ENCODE data around the gene TMEM61.
"Not testable (repeated sequence)": the region's sequence is repeated elsewhere in the genome, so short reads cannot be mapped to it uniquely, and the experiment has no call there.

The TMEM61 gene

DNA sequence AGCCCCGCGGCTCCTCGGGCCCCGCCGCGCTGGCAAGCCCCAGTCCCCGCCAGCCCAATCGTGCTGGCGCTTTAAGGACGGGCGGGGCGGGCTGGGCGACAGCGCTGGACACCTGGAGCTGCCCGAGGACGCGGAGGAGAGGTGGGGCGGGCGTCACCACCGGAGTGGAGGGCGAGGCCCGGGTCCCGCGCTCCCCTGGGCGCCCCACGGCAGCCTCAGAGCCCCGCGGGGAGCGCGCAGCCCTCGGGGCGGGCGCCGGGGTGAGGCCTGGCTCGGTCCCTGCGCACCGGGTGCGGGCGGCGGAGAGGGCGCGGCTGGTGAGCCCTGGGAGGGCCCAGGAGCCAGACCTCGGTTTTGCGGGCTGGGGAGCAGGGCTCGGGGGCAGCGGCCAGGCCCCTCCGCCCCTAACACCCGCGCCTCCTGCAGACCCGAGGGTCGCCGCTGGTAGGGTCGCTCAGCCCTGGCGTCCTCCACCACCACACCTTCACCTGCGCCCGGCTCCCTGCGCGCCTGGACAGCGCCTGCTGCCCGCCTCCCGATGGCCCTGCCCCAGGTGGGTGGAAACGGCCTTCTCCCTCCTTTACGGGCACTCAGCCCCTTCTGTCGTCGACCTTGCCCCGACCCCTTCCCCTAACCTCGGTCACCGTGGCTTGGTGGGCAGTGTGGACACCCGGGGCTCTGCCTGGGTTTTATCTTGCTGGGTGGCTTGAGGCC is at the start of gene TMEM61:
Gene TMEM61, plus strand, starts transcription at position 101 of the 714 bp plus-strand sequence. Its CDS starts 438 bp downstream, at position 539.
- Mint-ChIP-seq H3K27ac (no peak within 1 kb of the TSS), H3K4me3 (no peak within 1 kb of the TSS), H3K27me3 (peaks cover 62% of the 10 kb centered on the region), H3K9me3 (no peaks in the 10 kb centered on the region), H3K36me3 (ENCODE audit: low read depth) (no peaks in the 10 kb centered on the region), H3K4me1 (ENCODE audit: low read depth) (no peaks in the 10 kb centered on the region)
- intact Hi-C loops (cut with micrococcal nuclease) = no loop called here

DNA sequence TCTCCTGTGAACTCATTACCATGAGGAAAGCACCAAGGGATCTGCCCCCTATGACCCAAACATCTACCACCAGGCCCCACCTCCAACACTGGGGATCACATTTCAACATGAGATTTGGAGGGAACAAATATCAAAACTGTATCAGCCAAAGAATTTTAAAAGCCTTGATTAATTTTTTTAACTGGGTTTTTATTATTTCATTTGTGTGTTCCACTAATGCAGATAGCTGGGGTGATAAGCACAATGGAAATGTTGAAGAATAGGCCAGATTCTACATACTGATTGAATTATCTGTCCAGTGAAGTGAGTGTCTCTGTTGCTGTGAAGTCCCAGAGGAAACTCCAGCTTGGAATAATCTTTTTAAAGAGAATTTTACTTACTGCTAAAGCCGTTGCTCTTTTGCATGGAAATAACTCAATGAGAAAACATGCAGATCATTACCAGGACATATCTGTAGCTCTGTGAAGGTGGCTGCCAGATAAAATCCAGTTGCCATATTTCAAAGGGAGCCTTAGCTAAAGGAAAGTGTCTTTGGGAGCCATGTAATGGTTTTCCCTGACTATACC is 49.1 kb upstream of the TMEM61 start:
- Mint-ChIP-seq H3K36me3 (ENCODE audit: low read depth) (no peaks in the 10 kb centered on the region), H3K9me3 (no peaks in the 10 kb centered on the region), H3K4me3 (no peak overlapping the region), H3K4me1 (ENCODE audit: low read depth) (no peaks in the 10 kb centered on the region), H3K27me3 (peaks cover 10% of the 10 kb centered on the region), H3K27ac (no peak overlapping the region)
- intact Hi-C loops (cut with micrococcal nuclease) = no loop called here

DNA sequence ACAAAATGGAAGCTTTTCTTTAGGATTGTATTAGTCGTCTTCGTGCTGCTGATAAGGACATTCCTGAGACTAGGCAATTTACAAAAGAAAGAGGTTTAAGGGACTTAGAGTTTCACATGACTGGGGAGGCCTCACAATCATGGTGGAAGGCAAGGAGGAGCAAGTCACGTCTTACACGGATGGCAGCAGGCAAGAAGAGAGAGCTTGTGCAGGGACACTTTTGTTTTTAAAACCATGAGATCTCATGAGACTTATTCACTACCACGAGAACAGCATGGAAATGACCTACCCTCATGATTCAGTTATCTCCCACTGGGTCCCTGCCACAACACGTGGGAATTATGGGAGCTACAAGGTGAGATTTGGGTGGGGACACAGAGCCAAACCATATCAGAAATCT is 46.3 kb upstream of the TMEM61 start:
- intact Hi-C loops (cut with micrococcal nuclease); H3K4me1 Mint-ChIP-seq (ENCODE audit: low read depth); H3K36me3 Mint-ChIP-seq (ENCODE audit: low read depth); H3K4me3 Mint-ChIP-seq; H3K9me3 Mint-ChIP-seq; H3K27ac Mint-ChIP-seq: not testable (repeated sequence)
- H3K27me3 Mint-ChIP-seq = peaks cover 18% of the 10 kb centered on the region

DNA sequence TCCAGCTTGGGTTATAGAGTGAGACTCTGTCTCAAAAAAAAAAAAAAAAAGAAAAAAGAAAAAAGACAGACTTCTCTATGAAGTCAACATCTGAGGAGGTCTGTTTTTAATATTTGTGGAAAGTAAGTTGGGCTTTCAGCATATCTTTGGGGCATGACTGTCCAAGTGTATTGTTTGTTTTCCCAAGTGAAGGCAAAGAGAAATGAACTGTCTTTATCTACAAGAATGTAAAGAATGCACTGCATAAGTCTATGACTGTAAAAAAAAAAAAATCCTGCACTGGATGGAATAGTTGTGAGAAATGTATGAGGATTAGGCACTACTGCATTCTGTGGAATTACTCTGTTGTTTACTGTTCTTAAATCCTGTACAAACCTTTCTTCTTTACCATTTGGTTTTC is 45.6 kb upstream of the TMEM61 start:
- no peaks in the 10 kb centered on the region for H3K4me1 Mint-ChIP-seq (ENCODE audit: low read depth)
- peaks cover 18% of the 10 kb centered on the region for H3K27me3 Mint-ChIP-seq
- no peaks in the 10 kb centered on the region for H3K9me3 Mint-ChIP-seq
- H3K4me3 Mint-ChIP-seq = no peak overlapping the region
- no peaks in the 10 kb centered on the region for H3K36me3 Mint-ChIP-seq (ENCODE audit: low read depth)
- H3K27ac Mint-ChIP-seq = no peak overlapping the region
- intact Hi-C loops (cut with micrococcal nuclease) = no loop called here

DNA sequence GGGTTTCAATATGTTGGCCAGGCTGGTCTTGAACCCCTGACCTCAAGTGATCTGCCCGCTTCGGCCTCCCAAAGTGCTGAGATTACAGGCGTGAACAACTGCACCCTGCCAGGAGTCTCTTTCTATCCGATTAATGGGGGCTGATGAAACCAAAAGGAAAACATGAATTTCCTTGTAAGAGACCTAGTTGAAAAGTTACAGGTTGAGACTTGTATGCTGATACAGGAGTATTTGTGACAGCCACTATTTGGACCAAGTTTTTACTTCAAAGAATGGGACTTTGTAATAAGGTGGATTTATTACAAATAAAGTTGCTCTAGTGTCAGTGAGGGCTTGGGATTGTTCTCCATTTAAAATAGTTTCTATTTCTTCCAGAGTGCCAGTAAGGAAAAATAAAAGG is 43.6 kb upstream of the TMEM61 start:
- H3K9me3 Mint-ChIP-seq = no peaks in the 10 kb centered on the region
- H3K36me3 Mint-ChIP-seq (ENCODE audit: low read depth) = no peaks in the 10 kb centered on the region
- no peaks in the 10 kb centered on the region for H3K4me1 Mint-ChIP-seq (ENCODE audit: low read depth)
- intact Hi-C loops (cut with micrococcal nuclease) = no loop called here
- no peak overlapping the region for H3K27ac Mint-ChIP-seq
- H3K4me3 Mint-ChIP-seq = no peak overlapping the region
- peaks cover 22% of the 10 kb centered on the region for H3K27me3 Mint-ChIP-seq

DNA sequence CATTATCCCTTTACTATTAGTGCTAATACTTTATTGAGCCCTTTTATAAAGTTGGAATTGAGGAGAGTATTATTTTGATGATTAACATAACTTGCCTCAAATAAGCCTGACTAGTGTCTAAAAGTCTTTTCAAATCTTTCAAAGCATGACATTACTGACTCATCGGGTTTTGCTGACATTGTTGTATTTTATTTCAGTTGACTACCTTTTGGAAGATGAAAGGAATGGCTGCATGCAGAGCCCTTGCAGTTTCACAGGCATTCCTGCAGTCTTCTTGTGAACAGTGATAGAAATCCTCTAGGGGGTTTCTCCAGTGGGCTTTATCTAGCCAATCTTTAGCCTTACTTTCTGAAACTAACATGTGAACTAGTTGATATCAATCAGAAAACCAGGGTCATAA is 43.0 kb upstream of the TMEM61 start:
- H3K9me3 Mint-ChIP-seq = no peaks in the 10 kb centered on the region
- H3K4me1 Mint-ChIP-seq (ENCODE audit: low read depth) = no peaks in the 10 kb centered on the region
- intact Hi-C loops (cut with micrococcal nuclease) = no loop called here
- H3K36me3 Mint-ChIP-seq (ENCODE audit: low read depth) = no peaks in the 10 kb centered on the region
- H3K4me3 Mint-ChIP-seq = no peak overlapping the region
- no peak overlapping the region for H3K27ac Mint-ChIP-seq
- peaks cover 24% of the 10 kb centered on the region for H3K27me3 Mint-ChIP-seq

DNA sequence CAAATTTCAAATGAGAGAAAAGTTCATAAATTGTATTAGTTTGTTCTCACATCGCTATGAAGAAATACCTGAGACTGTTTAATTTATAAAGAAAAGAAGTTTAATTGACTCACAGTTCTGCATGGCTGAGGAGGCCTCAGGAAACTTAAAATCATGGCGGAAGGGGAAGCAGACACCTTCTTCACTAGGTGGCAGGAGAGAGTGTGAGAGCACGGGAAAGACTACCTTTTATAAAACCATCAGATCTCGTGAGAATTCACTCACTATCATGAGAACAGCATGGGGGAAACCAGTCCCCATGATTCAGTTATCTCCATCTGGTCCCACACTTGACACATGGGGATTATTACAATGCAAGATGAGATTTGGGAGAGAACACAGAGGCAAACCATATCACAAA is 41.5 kb upstream of the TMEM61 start:
- H3K4me1 Mint-ChIP-seq (ENCODE audit: low read depth); H3K27ac Mint-ChIP-seq; intact Hi-C loops (cut with micrococcal nuclease); H3K9me3 Mint-ChIP-seq; H3K4me3 Mint-ChIP-seq; H3K36me3 Mint-ChIP-seq (ENCODE audit: low read depth): not testable (repeated sequence)
- H3K27me3 Mint-ChIP-seq = peaks cover 26% of the 10 kb centered on the region

DNA sequence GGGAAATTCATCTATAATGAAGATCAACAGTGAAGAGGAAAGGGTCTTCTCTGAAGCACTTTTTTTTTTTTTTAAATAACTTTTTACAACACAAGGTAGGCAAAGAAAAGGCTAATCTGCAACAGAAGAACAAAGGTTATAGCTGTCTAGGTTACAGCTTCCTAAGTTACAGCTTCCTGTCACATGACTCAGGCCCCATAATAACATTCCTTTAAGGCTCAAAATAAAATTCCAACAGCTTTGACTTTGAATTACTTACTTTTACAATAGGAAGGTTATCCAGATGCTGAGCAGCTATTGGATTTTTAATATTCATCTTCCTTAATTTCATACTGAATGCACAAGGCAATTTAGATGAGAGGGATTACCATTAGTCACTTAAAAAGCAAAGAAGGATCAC is 40.4 kb upstream of the TMEM61 start:
- Mint-ChIP-seq H3K27ac (no peak overlapping the region), H3K4me3 (no peak overlapping the region), H3K4me1 (ENCODE audit: low read depth) (peaks cover 3% of the 10 kb centered on the region), H3K27me3 (peaks cover 25% of the 10 kb centered on the region), H3K9me3 (no peaks in the 10 kb centered on the region), H3K36me3 (ENCODE audit: low read depth) (no peaks in the 10 kb centered on the region)
- intact Hi-C loops (cut with micrococcal nuclease) = no loop called here

DNA sequence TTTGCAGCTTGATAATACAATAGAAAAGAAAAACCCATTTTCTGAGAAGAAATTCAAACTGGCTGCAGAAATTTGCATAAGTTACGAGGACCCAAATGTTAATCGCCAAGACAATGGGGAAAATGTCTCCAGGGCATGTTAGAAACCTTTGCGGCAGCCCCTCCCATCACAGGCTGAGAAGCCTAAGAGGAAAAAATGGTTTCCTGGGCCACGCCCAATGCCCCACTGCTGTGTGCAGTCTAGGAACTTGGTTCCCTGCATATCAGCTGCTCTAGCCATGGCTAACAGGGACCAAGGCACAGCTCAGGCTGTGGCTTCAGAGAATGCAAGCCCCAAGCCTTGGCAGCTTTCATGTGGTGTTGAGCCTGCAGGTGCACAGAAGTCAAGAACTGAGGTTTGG is 37.5 kb upstream of the TMEM61 start:
- H3K36me3 Mint-ChIP-seq (ENCODE audit: low read depth) = no peaks in the 10 kb centered on the region
- H3K27ac Mint-ChIP-seq = no peak overlapping the region
- peaks cover 24% of the 10 kb centered on the region for H3K4me1 Mint-ChIP-seq (ENCODE audit: low read depth)
- H3K9me3 Mint-ChIP-seq = no peaks in the 10 kb centered on the region
- intact Hi-C loops (cut with micrococcal nuclease) = no loop called here
- H3K4me3 Mint-ChIP-seq = no peak overlapping the region
- peaks cover 10% of the 10 kb centered on the region for H3K27me3 Mint-ChIP-seq

DNA sequence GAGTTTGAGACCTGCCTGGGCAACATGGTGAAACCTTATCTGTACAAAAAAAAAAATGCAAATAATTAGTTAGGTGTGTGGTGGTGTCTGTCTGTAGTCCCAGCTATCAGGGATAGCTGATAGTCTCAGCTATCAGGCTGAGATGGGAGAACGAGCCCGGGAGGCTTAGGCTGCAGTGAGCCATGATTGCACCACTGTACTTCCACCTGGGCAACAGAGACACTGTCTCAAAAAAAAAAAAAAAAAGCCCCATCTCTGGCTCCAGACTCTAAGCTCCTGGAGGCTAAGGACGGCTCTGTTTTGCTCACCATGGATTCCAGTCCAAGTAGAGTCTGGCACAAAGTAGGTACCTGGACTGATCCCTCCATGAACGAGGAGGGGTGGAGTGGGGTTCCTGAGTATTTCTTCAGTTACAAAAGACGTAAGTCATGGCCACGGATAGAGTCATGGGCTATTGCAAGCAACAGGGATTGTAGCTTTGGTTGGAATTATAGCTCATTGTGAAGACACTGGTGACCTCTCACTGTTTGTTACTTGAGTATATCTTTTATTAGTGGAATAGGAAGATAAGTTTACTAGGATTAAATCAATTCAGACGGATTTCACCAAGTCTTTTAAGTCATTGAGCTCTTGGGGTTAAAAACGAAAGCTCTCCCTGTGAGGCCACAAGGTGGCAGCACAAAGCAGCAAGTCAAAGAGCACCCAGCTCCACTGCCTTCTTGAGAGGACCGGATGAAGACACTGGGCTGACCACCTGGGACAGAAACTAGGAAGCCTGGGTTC is 35.6 kb upstream of the TMEM61 start:
- H3K27ac Mint-ChIP-seq = no peak overlapping the region
- H3K27me3 Mint-ChIP-seq = peaks cover 10% of the 10 kb centered on the region
- peaks cover 40% of the 10 kb centered on the region for H3K4me1 Mint-ChIP-seq (ENCODE audit: low read depth)
- H3K9me3 Mint-ChIP-seq = no peaks in the 10 kb centered on the region
- no peak overlapping the region for H3K4me3 Mint-ChIP-seq
- H3K36me3 Mint-ChIP-seq (ENCODE audit: low read depth) = no peaks in the 10 kb centered on the region
- intact Hi-C loops (cut with micrococcal nuclease) = loop anchor here (1.0 kb wide), 1 partner anchor 52 kb away; no protein-coding TSS in a partner anchor

DNA sequence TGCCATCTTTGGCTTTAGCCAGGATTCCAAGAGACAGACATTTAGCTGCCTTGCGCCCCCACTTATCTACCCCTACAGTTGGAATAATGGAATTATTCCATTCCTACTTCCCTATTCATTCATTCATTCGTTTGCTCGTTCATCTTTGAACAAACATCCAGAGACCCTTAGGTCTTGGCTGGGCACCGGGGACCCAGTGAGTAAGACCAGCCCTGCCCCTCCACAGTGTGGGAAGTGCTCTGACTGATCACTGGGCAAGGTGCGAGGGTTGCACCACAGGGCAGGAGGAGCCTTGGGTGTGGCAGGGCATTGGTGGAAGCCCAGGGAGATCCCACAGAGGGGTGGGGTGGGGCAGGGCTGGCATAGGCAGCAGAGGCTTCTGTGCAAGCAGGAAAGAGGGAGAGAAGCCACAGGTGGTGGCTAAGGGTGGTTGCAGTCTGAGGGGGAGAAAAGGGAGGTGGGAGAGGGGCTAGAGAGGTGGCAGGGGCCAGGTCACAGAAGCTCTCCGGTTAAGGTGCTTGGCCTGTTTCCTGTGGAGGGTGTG is 35.0 kb upstream of the TMEM61 start:
- Mint-ChIP-seq H3K4me3 (no peak overlapping the region), H3K27ac (no peak overlapping the region), H3K4me1 (ENCODE audit: low read depth) (peaks cover 46% of the 10 kb centered on the region), H3K36me3 (ENCODE audit: low read depth) (no peaks in the 10 kb centered on the region), H3K27me3 (peaks cover 14% of the 10 kb centered on the region), H3K9me3 (no peaks in the 10 kb centered on the region)
- intact Hi-C loops (cut with micrococcal nuclease) = loop anchor here (1.0 kb wide), 1 partner anchor 51 kb away; no protein-coding TSS in a partner anchor

DNA sequence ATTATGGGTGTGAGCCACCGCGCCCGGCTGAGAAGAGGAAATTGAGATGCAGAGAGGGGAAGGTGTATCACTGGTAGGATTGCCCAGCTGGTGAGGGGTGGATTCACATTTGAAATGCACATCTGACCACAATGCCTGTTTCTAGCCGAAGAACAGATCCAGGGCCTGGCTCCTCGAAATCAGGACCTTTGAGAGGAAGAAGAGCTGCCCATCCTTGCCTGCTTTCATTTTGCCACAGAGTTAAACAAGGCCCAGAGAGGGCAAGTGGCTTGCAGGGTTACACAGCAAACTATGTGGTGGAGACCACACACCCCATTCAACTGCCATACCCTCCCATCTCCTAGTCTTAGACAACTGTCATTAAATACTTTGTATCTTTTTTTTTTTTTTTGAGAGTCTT is 32.9 kb upstream of the TMEM61 start:
- Mint-ChIP-seq H3K27ac (no peak overlapping the region), H3K27me3 (peaks cover 8% of the 10 kb centered on the region), H3K9me3 (no peaks in the 10 kb centered on the region), H3K36me3 (ENCODE audit: low read depth) (no peaks in the 10 kb centered on the region), H3K4me3 (no peak overlapping the region), H3K4me1 (ENCODE audit: low read depth) (peaks cover 54% of the 10 kb centered on the region)
- intact Hi-C loops (cut with micrococcal nuclease) = no loop called here

DNA sequence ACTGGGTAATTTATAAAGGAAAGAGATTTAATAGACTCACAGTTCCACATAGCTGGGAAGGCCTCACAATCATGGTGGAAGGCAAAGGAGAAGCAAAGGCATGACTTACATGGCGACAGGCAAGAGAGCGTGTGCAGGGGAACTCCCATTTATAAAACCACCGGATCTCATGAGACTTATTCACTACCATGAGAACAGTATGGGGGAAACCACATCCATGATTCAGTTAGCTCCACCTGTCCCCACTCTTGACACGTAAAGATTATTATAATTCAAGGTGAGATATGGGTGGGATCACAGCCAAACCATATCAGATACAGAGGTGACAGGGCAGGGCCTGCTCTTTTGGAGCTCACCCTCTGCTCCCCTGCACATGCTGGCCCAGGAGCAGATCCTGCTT is 31.4 kb upstream of the TMEM61 start:
- H3K4me3 Mint-ChIP-seq = no peak overlapping the region
- H3K9me3 Mint-ChIP-seq = no peaks in the 10 kb centered on the region
- no peaks in the 10 kb centered on the region for H3K36me3 Mint-ChIP-seq (ENCODE audit: low read depth)
- intact Hi-C loops (cut with micrococcal nuclease) = no loop called here
- peaks cover 59% of the 10 kb centered on the region for H3K4me1 Mint-ChIP-seq (ENCODE audit: low read depth)
- H3K27ac Mint-ChIP-seq = no peak overlapping the region
- H3K27me3 Mint-ChIP-seq = peaks cover 5% of the 10 kb centered on the region

DNA sequence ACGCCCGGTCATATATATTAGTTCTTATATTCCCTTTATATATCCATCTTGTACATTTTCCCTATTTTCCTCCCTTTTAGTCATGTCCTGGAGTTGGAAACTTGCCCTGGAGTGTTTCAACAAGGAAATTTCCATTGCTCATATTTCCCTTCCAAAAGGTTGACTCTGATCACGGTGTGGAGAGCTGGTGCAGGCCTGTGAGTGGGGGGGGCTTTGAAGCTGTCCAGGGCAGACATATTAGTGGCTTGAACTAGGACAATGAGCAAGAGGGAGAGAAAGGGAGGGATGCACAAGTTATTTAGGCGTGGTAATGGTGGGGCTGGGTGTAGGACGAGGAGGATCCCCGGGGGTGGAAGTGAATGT is 30.4 kb upstream of the TMEM61 start:
- intact Hi-C loops (cut with micrococcal nuclease) = loop anchor here (1.0 kb wide), 2 partner anchors 46 to 72 kb away; no protein-coding TSS in a partner anchor
- no peak overlapping the region for H3K27ac Mint-ChIP-seq
- peaks cover 3% of the 10 kb centered on the region for H3K27me3 Mint-ChIP-seq
- no peaks in the 10 kb centered on the region for H3K36me3 Mint-ChIP-seq (ENCODE audit: low read depth)
- no peak overlapping the region for H3K4me3 Mint-ChIP-seq
- H3K9me3 Mint-ChIP-seq = no peaks in the 10 kb centered on the region
- H3K4me1 Mint-ChIP-seq (ENCODE audit: low read depth) = peaks cover 63% of the 10 kb centered on the region

Data from dendritic cell treated with granulocyte-macrophage colony-stimulating factor and Interleukin-4, amounts not matched to agents 40 ng/mL and 50 ng/mL, for 4 days (primary cell).